Hepatocyte (in vitro differentiated cells): Measurements from ENCODE around the gene INSRR. TPM values are rescaled to one million over a fixed set of nuclear protein-coding genes. Genes with fewer than 3 reads are reported as not detected.

Source experiments
- DNase-seq: peaks from one replicate; pipeline ENCODE4 v3.0.0-alpha.2; 2016; ENCODE audit warnings: low spot score
- H2AFZ ChIP-seq: fragments of 200-600 bp; sonication (generic); 2 replicates; pipeline ENCODE4 v1.6.0; 2016; ENCODE audit warnings: antibody characterized with exemption, mild to moderate bottlenecking
- H3K27ac ChIP-seq: fragments of 200-600 bp; sonication (generic); 2 replicates; pipeline ENCODE4 v1.5.1; 2016; ENCODE audit warnings: mild to moderate bottlenecking
- H3K27me3 ChIP-seq: fragments of 200-600 bp; sonication (generic); 2 replicates; pipeline ENCODE4 v1.6.1; 2016
- H3K36me3 ChIP-seq: fragments of 200-600 bp; sonication (generic); replicated peaks from 2 replicates; pipeline ENCODE4 v1.5.1; 2016; ENCODE audit warnings: low read depth; ENCODE audit not compliant: insufficient read depth
- H3K4me1 ChIP-seq: fragments of 200-600 bp; sonication (generic); 2 replicates; pipeline ENCODE4 v1.5.1; 2016; ENCODE audit warnings: mild to moderate bottlenecking, moderate library complexity; ENCODE audit not compliant: insufficient read depth
- H3K4me2 ChIP-seq: fragments of 200-600 bp; sonication (generic); 2 replicates; pipeline ENCODE4 v1.6.0; 2016
- H3K4me3 ChIP-seq: fragments of 200-600 bp; sonication (generic); 2 replicates; pipeline ENCODE4 v1.5.1; 2016; ENCODE audit warnings: mild to moderate bottlenecking
- H3K79me2 ChIP-seq: fragments of 200-600 bp; sonication (generic); 2 replicates; pipeline ENCODE4 v1.6.0; 2017; ENCODE audit warnings: mild to moderate bottlenecking
- H3K9me2 ChIP-seq: fragments of 200-600 bp; sonication (generic); replicated peaks from 2 replicates; pipeline ENCODE4 v1.6.0; 2017; ENCODE audit warnings: mild to moderate bottlenecking; ENCODE audit not compliant: insufficient read depth
- H3K9me3 ChIP-seq: fragments of 200-600 bp; sonication (generic); 2 replicates; pipeline ENCODE4 v1.5.1; 2016; ENCODE audit warnings: low read depth, mild to moderate bottlenecking
- H4K20me1 ChIP-seq: fragments of 200-600 bp; sonication (generic); 2 replicates; pipeline ENCODE4 v1.6.0; 2016; ENCODE audit warnings: mild to moderate bottlenecking; ENCODE audit not compliant: insufficient read depth, poor library complexity, severe bottlenecking
- EZH2 ChIP-seq: fragments of 200-600 bp; sonication (generic); IDR thresholded peaks from 2 replicates; pipeline ENCODE4 v1.6.1; 2016; ENCODE audit warnings: antibody characterized with exemption, mild to moderate bottlenecking, borderline replicate concordance
- EZH2phosphoT487 ChIP-seq: fragments of 200-600 bp; sonication (generic); IDR thresholded peaks from one replicate; pipeline ENCODE4 v1.6.1; 2018; ENCODE audit warnings: antibody characterized with exemption, mild to moderate bottlenecking, low read depth, moderate library complexity; ENCODE audit not compliant: unreplicated experiment, severe bottlenecking
- WGBS: methylation state at CpG from one replicate; pipeline ENCODE4 v1.1.6; 2016; ENCODE audit warnings: low lambda C conversion rate; ENCODE audit errors: missing lambda C conversion rate; 5-methylcytosine and 5-hydroxymethylcytosine counted together
- polyA plus RNA-seq: library from polyadenylated mRNA; unstranded; fragments of >200 nt; fragmentation: Nextera tagmentation; extraction: Ambion mirVana; gene quantifications from 2 replicates; pipeline ENCODE4 v1.2.1, GENCODE V29; 2016
- total RNA-seq: library from RNA; depleted of rRNA; stranded (reverse); fragments of >200 nt; gene quantifications from 2 replicates; pipeline ENCODE4 v1.2.3, GENCODE V29; 2014
- TF ChIP-seq, protein P1 (sequence below): fragments of 200-600 bp; sonication (generic); IDR thresholded peaks from 2 replicates; pipeline ENCODE4 v1.5.1; 2016; ENCODE audit warnings: antibody characterized with exemption, mild to moderate bottlenecking; ENCODE audit not compliant: poor library complexity

INSRR gene
- total and polyA plus RNA-seq, 2 experiments from 2014 or later = not detected

DNA sequence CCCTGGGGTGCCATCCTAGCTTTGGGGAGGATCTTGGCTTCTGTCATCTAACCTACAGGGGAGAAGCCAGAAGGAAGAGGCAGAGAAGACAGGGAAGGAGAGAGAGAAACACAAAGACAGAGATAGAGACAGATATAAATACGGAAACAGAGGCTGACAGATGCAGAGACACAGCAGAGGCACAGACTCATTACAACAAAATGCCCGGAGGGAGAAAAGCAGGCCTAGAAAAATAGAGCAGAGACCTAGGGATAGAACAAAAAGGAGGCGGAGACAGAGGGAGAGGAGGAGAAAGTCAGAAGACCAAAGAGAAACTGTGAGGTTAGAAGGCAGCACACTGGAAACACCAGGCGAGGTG, 36.5 kb upstream of the INSRR start:
- Histone ChIP-seq H3K9me3 (no peaks in the 10 kb centered on the region), H3K4me3 (no peak overlapping the region), H3K4me2 (peak overlapping the region; percentile 84), H2AFZ (no peak overlapping the region), H3K9me2 (no peaks in the 10 kb centered on the region), H4K20me1 (no peaks in the 10 kb centered on the region), H3K27ac (peak overlapping the region; percentile 69), H3K79me2 (no peaks in the 10 kb centered on the region), H3K36me3 (no peaks in the 10 kb centered on the region), H3K4me1 (peaks cover 5% of the 10 kb centered on the region), H3K27me3 (peaks cover 27% of the 10 kb centered on the region)
- 78% methylated on average over 4 of the region's 4 CpGs for WGBS
- TF ChIP-seq EZH2 = no peak
- TF ChIP-seq EZH2phosphoT487 = no peak
- TF ChIP-seq, protein P1, sequence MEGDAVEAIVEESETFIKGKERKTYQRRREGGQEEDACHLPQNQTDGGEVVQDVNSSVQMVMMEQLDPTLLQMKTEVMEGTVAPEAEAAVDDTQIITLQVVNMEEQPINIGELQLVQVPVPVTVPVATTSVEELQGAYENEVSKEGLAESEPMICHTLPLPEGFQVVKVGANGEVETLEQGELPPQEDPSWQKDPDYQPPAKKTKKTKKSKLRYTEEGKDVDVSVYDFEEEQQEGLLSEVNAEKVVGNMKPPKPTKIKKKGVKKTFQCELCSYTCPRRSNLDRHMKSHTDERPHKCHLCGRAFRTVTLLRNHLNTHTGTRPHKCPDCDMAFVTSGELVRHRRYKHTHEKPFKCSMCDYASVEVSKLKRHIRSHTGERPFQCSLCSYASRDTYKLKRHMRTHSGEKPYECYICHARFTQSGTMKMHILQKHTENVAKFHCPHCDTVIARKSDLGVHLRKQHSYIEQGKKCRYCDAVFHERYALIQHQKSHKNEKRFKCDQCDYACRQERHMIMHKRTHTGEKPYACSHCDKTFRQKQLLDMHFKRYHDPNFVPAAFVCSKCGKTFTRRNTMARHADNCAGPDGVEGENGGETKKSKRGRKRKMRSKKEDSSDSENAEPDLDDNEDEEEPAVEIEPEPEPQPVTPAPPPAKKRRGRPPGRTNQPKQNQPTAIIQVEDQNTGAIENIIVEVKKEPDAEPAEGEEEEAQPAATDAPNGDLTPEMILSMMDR = no peak
- no peak for DNase-seq

DNA sequence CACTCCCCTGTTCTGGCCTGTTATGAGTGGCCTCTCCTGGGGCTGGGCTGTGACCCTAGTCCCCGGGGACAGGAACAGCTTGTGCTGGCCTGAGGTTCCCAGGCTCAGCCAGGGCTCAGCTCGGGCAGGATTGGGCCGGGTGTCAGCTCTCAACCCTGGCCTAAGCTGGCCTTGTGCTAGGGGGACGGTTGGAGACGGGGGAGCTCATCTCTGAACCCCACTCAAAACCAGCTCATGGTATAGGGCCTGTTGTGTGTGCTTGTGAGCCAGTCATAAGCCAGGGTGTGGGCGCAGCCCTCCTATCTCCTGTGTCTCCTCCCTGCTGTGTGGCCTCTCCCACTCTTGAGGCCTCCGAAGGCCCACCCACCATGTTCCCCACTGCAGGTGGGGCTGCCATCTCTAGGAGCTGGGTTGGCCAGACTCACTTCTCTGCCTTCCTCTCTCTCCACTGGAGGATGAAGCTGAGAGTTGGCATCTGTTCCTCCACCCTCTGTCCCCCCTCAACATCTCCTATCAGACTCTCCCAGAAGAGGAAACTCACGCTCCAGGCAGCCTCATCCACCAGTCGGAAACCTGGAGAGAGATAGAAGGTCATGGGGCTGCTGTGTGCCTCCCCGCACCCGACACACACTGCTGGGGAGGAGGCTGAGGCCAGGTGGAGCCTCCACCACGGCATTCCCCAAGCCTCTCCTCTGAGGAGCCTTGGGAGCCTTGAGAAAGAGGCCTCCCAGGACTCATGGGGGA, 36.0 kb upstream of the INSRR start:
- Histone ChIP-seq H3K79me2 (no peaks in the 10 kb centered on the region), H3K27me3 (peaks cover 29% of the 10 kb centered on the region), H3K4me2 (peak overlapping the region; percentile 84), H3K9me3 (no peaks in the 10 kb centered on the region), H3K9me2 (no peaks in the 10 kb centered on the region), H3K27ac (peak overlapping the region; percentile 69), H3K36me3 (no peaks in the 10 kb centered on the region), H4K20me1 (no peaks in the 10 kb centered on the region), H2AFZ (no peak overlapping the region), H3K4me3 (no peak overlapping the region), H3K4me1 (peaks cover 5% of the 10 kb centered on the region)
- 77% methylated on average over 12 of the region's 12 CpGs for WGBS
- DNase-seq = peak; percentile 35
- TF ChIP-seq EZH2phosphoT487 (no peak), EZH2 (no peak)
- TF ChIP-seq, protein P1 = no peak

DNA sequence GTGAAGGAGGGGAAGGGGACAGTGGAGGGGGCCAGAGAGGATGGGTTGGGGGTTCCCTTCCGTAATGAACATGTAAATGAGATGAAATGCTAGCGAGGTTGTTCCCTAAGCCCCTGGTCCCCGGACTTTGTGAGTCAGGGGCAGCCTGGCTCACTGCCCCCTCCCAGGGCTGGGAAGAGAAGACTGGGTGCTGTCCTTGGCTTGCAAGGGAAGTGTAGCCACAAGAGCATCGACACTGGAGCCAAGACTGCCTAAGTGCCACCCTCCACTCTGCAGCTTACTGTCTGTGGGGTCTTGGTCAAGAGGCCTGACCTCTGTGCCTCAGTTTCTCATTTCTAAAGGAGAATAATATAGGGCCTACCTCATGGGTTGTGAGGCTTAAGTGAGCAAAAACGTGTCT, 35.1 kb upstream of the INSRR start:
- Histone ChIP-seq H3K36me3 (no peaks in the 10 kb centered on the region), H4K20me1 (no peaks in the 10 kb centered on the region), H3K4me2 (peak overlapping the region; percentile 84), H3K9me3 (no peaks in the 10 kb centered on the region), H3K9me2 (no peaks in the 10 kb centered on the region), H3K79me2 (no peaks in the 10 kb centered on the region), H3K4me3 (no peak overlapping the region), H3K27ac (peak overlapping the region; percentile 76), H3K27me3 (peaks cover 29% of the 10 kb centered on the region), H2AFZ (no peak overlapping the region), H3K4me1 (peaks cover 5% of the 10 kb centered on the region)
- TF ChIP-seq EZH2phosphoT487 (no peak), EZH2 (no peak)
- TF ChIP-seq, protein P1 = no peak
- DNase-seq = no peak
- 27% methylated on average over 3 of the region's 5 CpGs for WGBS
